B cell (primary cell): ENCODE results near the gene LAMC3. TPM values are rescaled to one million over a fixed set of nuclear protein-coding genes. Genes with fewer than 3 reads are reported as not detected.

Experiments used
- ATAC-seq: fragments of 200-7000 bp; cut with Tn5 transposase; one replicate; pipeline ENCODE4 v1.10.0; 2021; ENCODE audit warnings: low read depth, mild to moderate bottlenecking, moderate number of reproducible peaks, moderate library complexity
- CTCF ChIA-PET: fragments of 350-600 bp; sonication (Branson Sonifier 250); formaldehyde crosslinking; loops from one replicate; lab custom pipeline; 2021; ENCODE audit warnings: antibody characterized with exemption, inconsistent platforms; lab: Charles Lee
- POLR2A ChIA-PET: fragments of 350-600 bp; sonication (Branson Sonifier 250); formaldehyde crosslinking; loops from one replicate; lab custom pipeline; 2021; ENCODE audit warnings: antibody characterized with exemption; lab: Charles Lee
- DNase-seq: peaks from one replicate; pipeline ENCODE4 v3.0.0; 2013
- H2AFZ ChIP-seq: 2 replicates; pipeline ENCODE4 v1.6.1; 2012; ENCODE audit warnings: mild to moderate bottlenecking, low read depth, low read length; ENCODE audit not compliant: insufficient read depth, poor library complexity, severe bottlenecking
- H3K27ac ChIP-seq, 2 donors: 1 replicate in 1 of 2; 2 replicates in 1 of 2; pipeline ENCODE4 v1.5.1; 2012 to 2013; ENCODE audit warnings: low read length in 2 of 2, mild to moderate bottlenecking in 2 of 2, moderate library complexity in 1 of 2
- H3K27me3 ChIP-seq, 4 experiments: fragments of 200-600 bp in 1 of 4; sonication (generic) in 1 of 4; replicated peaks in 1 of 4; 1 replicate in 2 of 4; 2 replicates in 2 of 4; pipeline versions ENCODE4 v1.6.1 to v1.7.0; 2013 to 2016; ENCODE audit warnings: low read length in 3 of 4, mild to moderate bottlenecking in 2 of 4, mixed read lengths in 1 of 4, moderate library complexity in 1 of 4; ENCODE audit not compliant: insufficient read depth in 4 of 4, control insufficient read depth in 3 of 4; ENCODE audit errors: control extremely low read depth in 1 of 4
- H3K36me3 ChIP-seq, 2 experiments: replicated peaks in 1 of 2; 1 replicate in 1 of 2; 2 replicates in 1 of 2; pipeline versions ENCODE4 v1.6.1 to v1.7.1; 2013; ENCODE audit warnings: low read length in 1 of 2; ENCODE audit not compliant: insufficient read depth in 2 of 2, control insufficient read depth in 1 of 2; ENCODE audit errors: control extremely low read depth in 1 of 2, extremely low read depth in 1 of 2
- H3K4me1 ChIP-seq, 2 donors: fragments of 200-600 bp in 1 of 2; sonication (generic) in 1 of 2; 1 replicate in 1 of 2; 2 replicates in 1 of 2; pipeline versions ENCODE4 v1.5.1 to v1.6.1; 2013 to 2017; ENCODE audit warnings: low read length in 2 of 2; ENCODE audit not compliant: control insufficient read depth in 2 of 2, insufficient read depth in 2 of 2
- H3K4me2 ChIP-seq: replicated peaks from 2 replicates; pipeline ENCODE3; 2012; ENCODE audit warnings: mild to moderate bottlenecking, low read depth, low read length; ENCODE audit not compliant: poor library complexity, severe bottlenecking
- H3K4me3 ChIP-seq, 5 experiments: fragments of 200-600 bp in 1 of 5; sonication (generic) in 1 of 5; 1 replicate in 3 of 5; 2 replicates in 2 of 5; pipeline versions ENCODE4 v1.5.1 to v1.7.0; 2011 to 2016; ENCODE audit warnings: low read length in 4 of 5, mild to moderate bottlenecking in 4 of 5, low read depth in 2 of 5, control low read depth in 1 of 5, moderate library complexity in 1 of 5; ENCODE audit not compliant: insufficient read depth in 1 of 5; ENCODE audit errors: control extremely low read depth in 1 of 5, extremely low read depth in 1 of 5
- H3K79me2 ChIP-seq: fragments of 200-600 bp; sonication (generic); one replicate; pipeline ENCODE4 v1.6.0; 2016; ENCODE audit warnings: low read length; ENCODE audit not compliant: control insufficient read depth, insufficient read depth
- H3K9ac ChIP-seq: fragments of 200-600 bp; sonication (generic); 2 replicates; pipeline ENCODE4 v1.6.1; 2017; ENCODE audit warnings: mild to moderate bottlenecking, low read length, moderate library complexity
- H3K9me3 ChIP-seq, 3 donors: one replicate each; pipeline versions ENCODE4 v1.6.1 to v1.7.1; 2013; ENCODE audit warnings: low read length in 2 of 3; ENCODE audit not compliant: control insufficient read depth in 2 of 3, insufficient read depth in 1 of 3; ENCODE audit errors: control extremely low read depth in 1 of 3
- H4K20me1 ChIP-seq: 2 replicates; pipeline ENCODE4 v1.6.0; 2012; ENCODE audit warnings: mild to moderate bottlenecking, low read length; ENCODE audit not compliant: insufficient read depth, control insufficient read depth, poor library complexity, severe bottlenecking
- H3K27ac Mint-ChIP-seq: one replicate; pipeline ENCODE4 v1.8.0; 2021; ENCODE audit warnings: mixed read lengths
- H3K27me3 Mint-ChIP-seq: one replicate; pipeline ENCODE4 v1.8.0; 2021; ENCODE audit warnings: mixed read lengths
- H3K4me1 Mint-ChIP-seq: one replicate; pipeline ENCODE4 v1.8.0; 2021; ENCODE audit warnings: mixed read lengths
- H3K4me3 Mint-ChIP-seq: one replicate; pipeline ENCODE4 v1.8.0; 2021; ENCODE audit warnings: mixed read lengths
- H3K9me3 Mint-ChIP-seq: one replicate; pipeline ENCODE4 v1.8.0; 2022; ENCODE audit warnings: mixed read lengths; ENCODE audit not compliant: insufficient read depth
- CTCF ChIP-seq: fragments of 200-600 bp; IDR thresholded peaks from one replicate; pipeline ENCODE4 v1.8.0; 2022; ENCODE audit warnings: antibody characterized with exemption, mild to moderate bottlenecking
- EZH2 ChIP-seq: IDR thresholded peaks from 2 replicates; pipeline ENCODE4 v1.6.1; 2012; ENCODE audit warnings: borderline replicate concordance, low read depth, mild to moderate bottlenecking, moderate library complexity, low read length; ENCODE audit not compliant: insufficient read depth, poor library complexity, severe bottlenecking
- WGBS: methylation state at CpG from one replicate; pipeline ENCODE4 v1.1.5; 2013; ENCODE audit warnings: missing lambda C conversion rate; ENCODE audit not compliant: insufficient coverage; 5-methylcytosine and 5-hydroxymethylcytosine counted together
- intact Hi-C: fragments of 100-400 bp; cut with micrococcal nuclease; formaldehyde crosslinking; loops from one replicate; pipeline ENCODE4 v1.10.0; 2022
- polyA plus RNA-seq: library from polyadenylated mRNA; depleted of rRNA; stranded (reverse); fragments of >200 nt; gene quantifications from 2 replicates; pipeline ENCODE4 v1.2.3, GENCODE V29; 2012
- total RNA-seq, 2 donors: library from RNA; stranded (reverse); fragments of 120-200 nt in 1 of 2; gene quantifications; 1 replicate in 1 of 2; 2 replicates in 1 of 2; pipeline versions ENCODE4 v1.2.3 to v1.2.4, GENCODE V29; 2013 to 2022

Gene LAMC3
- total and polyA plus RNA-seq, 2 donors (not counting 1 experiment from before 2014, with no cell fraction given) = 0.25 to 0.45 TPM

GRCh38 chr9:131078427-131079366, 69.7 kb downstream of the LAMC3 start:
- TF ChIP-seq EZH2 (no peak), CTCF (no peak)

DNA sequence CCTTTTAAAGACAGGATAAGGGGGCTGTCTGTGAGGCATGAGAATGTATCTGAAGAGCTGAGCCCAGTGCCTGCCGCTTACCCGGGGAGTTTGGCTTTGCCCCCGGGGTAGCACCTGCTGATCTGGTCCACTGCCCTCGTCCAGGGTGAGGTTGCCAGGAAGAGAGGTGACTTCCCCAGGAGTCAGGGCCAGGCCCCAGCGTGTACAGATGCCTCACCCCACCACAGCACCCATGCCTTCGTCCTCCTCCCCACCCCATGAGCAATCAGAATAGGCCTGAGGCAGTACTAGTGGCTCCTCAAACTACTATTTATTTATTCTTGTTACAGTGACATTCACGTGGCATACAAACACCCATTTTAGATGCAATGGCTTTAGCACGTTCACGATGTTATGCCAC, 71.6 kb downstream of the LAMC3 start:
- no peak overlapping the region for H3K4me3 ChIP-seq
- H3K36me3 ChIP-seq = no peaks in the 10 kb centered on the region
- no peak overlapping the region for H3K9ac ChIP-seq
- 84% methylated on average over 9 of the region's 9 CpGs for WGBS
- ChIA-PET CTCF (interaction anchor here (1.2 kb wide), 1 partner anchor 10 kb away, joined by 4 read pairs; no protein-coding TSS in a partner anchor), POLR2A (no interaction called here)
- H3K4me3 Mint-ChIP-seq = no peak overlapping the region
- H2AFZ ChIP-seq = no peak overlapping the region
- H3K4me2 ChIP-seq = no peak overlapping the region
- H3K27me3 ChIP-seq = no peaks in the 10 kb centered on the region
- H3K9me3 Mint-ChIP-seq = no peaks in the 10 kb centered on the region
- no peak for ATAC-seq
- no peaks in the 10 kb centered on the region for H3K4me1 ChIP-seq
- no peaks in the 10 kb centered on the region for H3K79me2 ChIP-seq
- no peaks in the 10 kb centered on the region for H3K4me1 Mint-ChIP-seq
- DNase-seq = no peak
- H3K9me3 ChIP-seq = no peaks in the 10 kb centered on the region
- peaks cover 3% of the 10 kb centered on the region for H3K27me3 Mint-ChIP-seq
- TF ChIP-seq EZH2 = no peak
- TF ChIP-seq CTCF = no peak
- intact Hi-C loops = no loop called here
- no peaks in the 10 kb centered on the region for H4K20me1 ChIP-seq
- no peak overlapping the region for H3K27ac ChIP-seq
- no peak overlapping the region for H3K27ac Mint-ChIP-seq

More at GRCh38 chr9:131078427-131079366, 69.7 kb downstream of the LAMC3 start:
- H3K36me3 ChIP-seq = no peaks in the 10 kb centered on the region
- H3K27me3 ChIP-seq = no peaks in the 10 kb centered on the region
- intact Hi-C loops = no loop called here
- H3K27ac ChIP-seq = no peak overlapping the region
- ChIA-PET POLR2A (no interaction called here), CTCF (interaction anchor here (1.2 to 1.9 kb wide), 2 partner anchors 20 to 36 kb away, joined by 3 to 6 read pairs; no protein-coding TSS in a partner anchor)
- 93% methylated on average over 14 of the region's 17 CpGs for WGBS
- H2AFZ ChIP-seq = no peak overlapping the region
- DNase-seq (no peak), ATAC-seq (no peak)
- no peaks in the 10 kb centered on the region for H3K9me3 Mint-ChIP-seq
- no peaks in the 10 kb centered on the region for H4K20me1 ChIP-seq
- no peak overlapping the region for H3K9ac ChIP-seq
- no peak overlapping the region for H3K27ac Mint-ChIP-seq
- no peak overlapping the region for H3K4me3 Mint-ChIP-seq
- no peaks in the 10 kb centered on the region for H3K9me3 ChIP-seq
- H3K4me1 Mint-ChIP-seq = no peaks in the 10 kb centered on the region
- H3K79me2 ChIP-seq = no peaks in the 10 kb centered on the region
- H3K4me2 ChIP-seq = no peak overlapping the region
- H3K27me3 Mint-ChIP-seq = no peaks in the 10 kb centered on the region
- no peak overlapping the region for H3K4me3 ChIP-seq
- H3K4me1 ChIP-seq = no peaks in the 10 kb centered on the region
